ENCODE measurements around the gene KCNH6. TPM values are rescaled to one million over a fixed set of nuclear protein-coding genes. Genes with fewer than 3 reads are reported as not detected.

KCNH6 gene
- polyA plus RNA-seq, 1 of the 3 experiments (the other 2 are of a cell fraction) = 0.15 TPM

DNA sequence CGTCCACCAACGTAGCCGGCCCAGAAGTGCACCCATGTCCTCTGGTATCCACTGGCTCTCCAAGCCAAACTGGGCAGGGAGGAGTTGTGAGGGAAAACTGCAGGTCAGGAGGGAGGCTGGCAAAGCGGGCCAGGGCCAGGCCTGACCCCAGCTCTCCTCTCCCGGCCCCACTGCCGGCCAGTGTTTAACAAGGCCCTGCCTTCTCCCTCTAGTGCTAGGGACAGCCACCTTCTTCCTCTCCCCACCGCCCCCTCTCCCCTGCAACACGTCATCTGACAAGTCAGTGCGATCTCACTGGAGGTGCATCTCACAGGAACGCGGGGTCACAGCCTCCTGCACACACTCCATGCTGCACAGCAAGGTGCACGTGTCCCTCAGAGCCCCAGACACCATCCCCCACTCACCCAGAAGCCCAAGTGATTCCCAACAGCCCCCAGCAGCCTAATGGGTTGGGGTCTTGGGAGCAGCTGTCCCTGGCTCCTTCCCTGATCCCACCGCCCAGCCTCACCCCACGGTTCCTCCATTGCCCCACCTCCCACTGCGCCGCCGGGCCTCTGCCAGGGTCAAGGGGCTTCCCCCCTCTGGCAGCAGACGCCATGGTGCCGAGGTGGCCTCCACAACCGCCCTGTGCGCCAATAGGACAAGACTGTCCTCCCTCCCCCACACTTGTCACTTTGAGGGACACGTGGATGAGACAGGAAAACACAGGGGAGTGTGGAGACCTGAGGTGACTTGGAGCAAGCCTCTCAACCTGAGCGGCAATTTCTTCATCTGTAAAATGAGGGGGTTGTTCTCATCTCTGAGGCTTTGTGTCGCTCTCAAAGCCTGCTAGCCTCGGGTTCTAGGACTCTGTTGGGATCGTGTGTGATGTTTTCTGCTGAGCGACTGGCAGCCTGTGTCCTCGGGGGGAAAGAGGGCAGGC, 47.4 kb upstream of the KCNH6 start:
- no peaks in the 10 kb centered on the region for H3K36me3 ChIP-seq (replicated peaks in 1 of 2; ENCODE audit: control insufficient read depth in 1 of 2, insufficient read depth in 2 of 2, low read length in 1 of 2)
- no peak for TF ChIP-seq YY1 (IDR thresholded peaks at IDR 0.05; ENCODE audit: low read depth)
- TF ChIP-seq ELF1 (IDR thresholded peaks at IDR 0.05) = no peak
- no peak for TF ChIP-seq EZH2phosphoT487 (IDR thresholded peaks at IDR 0.05; ENCODE audit: borderline replicate concordance, low read depth)
- TF ChIP-seq CHD2 (IDR thresholded peaks at IDR 0.05; ENCODE audit: low read length, partially characterized antibody) = peak; percentile 8
- no peak for TF ChIP-seq GATA2 (CRISPR knock-in tag; IDR thresholded peaks at IDR 0.05)
- peak; percentile 65 for DNase-seq
- no peak overlapping the region for H2AFZ ChIP-seq (ENCODE audit: low read depth)
- H3K9me2 ChIP-seq = no peaks in the 10 kb centered on the region
- peak overlapping the region in 1 of 2 experiments; percentile 86; a peak in 2 of 4 replicates for H3K27ac ChIP-seq (ENCODE audit: low read depth in 2 of 2, low read length in 1 of 2)
- H3K4me2 ChIP-seq = no peak overlapping the region; the same call in 1 of the 2 replicates
- POLR2A ChIA-PET = interaction anchor here (0.9 to 9.6 kb wide), 11 partner anchors 8 to 298 kb away, joined by 3 to 212 read pairs (median 7); partner anchors contain the start of genes CCDC47, CYB561, DCAF7 and DDX42
- H4K20me1 ChIP-seq (ENCODE audit: insufficient read depth) = no peaks in the 10 kb centered on the region
- WGBS (ENCODE audit: low lambda C conversion rate) = 85% methylated on average over 25 of the region's 28 CpGs
- no peaks in the 10 kb centered on the region for H3K79me2 ChIP-seq (ENCODE audit: insufficient read depth)
- H3K9me3 ChIP-seq = no peaks in the 10 kb centered on the region
- CTCF ChIA-PET = interaction anchor here (0.8 to 13.7 kb wide), 7 partner anchors 10 to 136 kb away, joined by 3 to 708 read pairs (median 4); partner anchors contain the start of genes CYB561 and TACO1
- H3K27me3 ChIP-seq (ENCODE audit: insufficient read depth) = no peaks in the 10 kb centered on the region
- H3K4me3 ChIP-seq (ENCODE audit: low read depth in 2 of 2, low read length in 1 of 2) = peak overlapping the region in 1 of 2 experiments; percentile 59; a peak in 1 of 4 replicates
- no peak overlapping the region for H3K9ac ChIP-seq
- H3K4me1 ChIP-seq (ENCODE audit: control insufficient read depth in 1 of 2, insufficient read depth in 2 of 2, low read depth in 1 of 2, low read length in 1 of 2) = peaks cover 9 to 58% of the 10 kb centered on the region in 2 experiments
- peaks cover 10% of the 10 kb centered on the region for H3F3A ChIP-seq (replicated peaks; ENCODE audit: insufficient read depth)

DNA sequence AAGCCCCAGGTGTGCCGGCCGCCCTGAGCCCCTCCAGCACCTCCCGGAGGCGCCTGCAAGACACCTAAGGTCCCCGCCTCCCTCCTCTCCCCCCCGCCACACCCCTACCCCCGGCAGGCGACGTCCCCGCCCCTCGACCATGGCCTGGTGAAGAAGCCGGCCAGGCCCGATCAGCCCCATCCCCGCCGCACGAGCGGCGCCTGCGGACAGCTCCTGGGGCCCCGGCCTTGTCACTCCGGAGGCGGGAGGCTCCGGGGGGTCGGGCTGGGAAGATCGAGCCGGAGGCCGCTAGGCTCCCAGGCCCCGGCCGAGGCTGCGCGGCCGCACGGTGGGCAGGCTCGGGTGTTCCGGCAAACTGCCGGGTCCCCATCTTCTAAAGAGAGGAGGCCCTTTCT, 46.7 kb upstream of the KCNH6 start:
- TF ChIP-seq, protein P1, sequence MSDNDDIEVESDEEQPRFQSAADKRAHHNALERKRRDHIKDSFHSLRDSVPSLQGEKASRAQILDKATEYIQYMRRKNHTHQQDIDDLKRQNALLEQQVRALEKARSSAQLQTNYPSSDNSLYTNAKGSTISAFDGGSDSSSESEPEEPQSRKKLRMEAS (IDR thresholded peaks at IDR 0.05; ENCODE audit: low read depth) = peak; percentile 18; the same call in 1 of the 2 replicates
- TF ChIP-seq RAD21 (IDR thresholded peaks at IDR 0.05; ENCODE audit: low read length) (no peak; the same call in 1 of the 2 replicates), YY1 (IDR thresholded peaks at IDR 0.05; ENCODE audit: low read depth) (no peak), NFIC (IDR thresholded peaks at IDR 0.05; ENCODE audit: borderline replicate concordance) (no peak), EP300 (IDR thresholded peaks at IDR 0.05; ENCODE audit: borderline replicate concordance in 1 of 2, low read depth in 1 of 2, low read length in 1 of 2) (no peak)
- TF ChIP-seq, protein P2, sequence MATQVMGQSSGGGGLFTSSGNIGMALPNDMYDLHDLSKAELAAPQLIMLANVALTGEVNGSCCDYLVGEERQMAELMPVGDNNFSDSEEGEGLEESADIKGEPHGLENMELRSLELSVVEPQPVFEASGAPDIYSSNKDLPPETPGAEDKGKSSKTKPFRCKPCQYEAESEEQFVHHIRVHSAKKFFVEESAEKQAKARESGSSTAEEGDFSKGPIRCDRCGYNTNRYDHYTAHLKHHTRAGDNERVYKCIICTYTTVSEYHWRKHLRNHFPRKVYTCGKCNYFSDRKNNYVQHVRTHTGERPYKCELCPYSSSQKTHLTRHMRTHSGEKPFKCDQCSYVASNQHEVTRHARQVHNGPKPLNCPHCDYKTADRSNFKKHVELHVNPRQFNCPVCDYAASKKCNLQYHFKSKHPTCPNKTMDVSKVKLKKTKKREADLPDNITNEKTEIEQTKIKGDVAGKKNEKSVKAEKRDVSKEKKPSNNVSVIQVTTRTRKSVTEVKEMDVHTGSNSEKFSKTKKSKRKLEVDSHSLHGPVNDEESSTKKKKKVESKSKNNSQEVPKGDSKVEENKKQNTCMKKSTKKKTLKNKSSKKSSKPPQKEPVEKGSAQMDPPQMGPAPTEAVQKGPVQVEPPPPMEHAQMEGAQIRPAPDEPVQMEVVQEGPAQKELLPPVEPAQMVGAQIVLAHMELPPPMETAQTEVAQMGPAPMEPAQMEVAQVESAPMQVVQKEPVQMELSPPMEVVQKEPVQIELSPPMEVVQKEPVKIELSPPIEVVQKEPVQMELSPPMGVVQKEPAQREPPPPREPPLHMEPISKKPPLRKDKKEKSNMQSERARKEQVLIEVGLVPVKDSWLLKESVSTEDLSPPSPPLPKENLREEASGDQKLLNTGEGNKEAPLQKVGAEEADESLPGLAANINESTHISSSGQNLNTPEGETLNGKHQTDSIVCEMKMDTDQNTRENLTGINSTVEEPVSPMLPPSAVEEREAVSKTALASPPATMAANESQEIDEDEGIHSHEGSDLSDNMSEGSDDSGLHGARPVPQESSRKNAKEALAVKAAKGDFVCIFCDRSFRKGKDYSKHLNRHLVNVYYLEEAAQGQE (IDR thresholded peaks at IDR 0.05; ENCODE audit: low read depth, low read length) = peak; percentile 55; the same call in 1 of the 2 replicates
- TF ChIP-seq, protein P3, sequence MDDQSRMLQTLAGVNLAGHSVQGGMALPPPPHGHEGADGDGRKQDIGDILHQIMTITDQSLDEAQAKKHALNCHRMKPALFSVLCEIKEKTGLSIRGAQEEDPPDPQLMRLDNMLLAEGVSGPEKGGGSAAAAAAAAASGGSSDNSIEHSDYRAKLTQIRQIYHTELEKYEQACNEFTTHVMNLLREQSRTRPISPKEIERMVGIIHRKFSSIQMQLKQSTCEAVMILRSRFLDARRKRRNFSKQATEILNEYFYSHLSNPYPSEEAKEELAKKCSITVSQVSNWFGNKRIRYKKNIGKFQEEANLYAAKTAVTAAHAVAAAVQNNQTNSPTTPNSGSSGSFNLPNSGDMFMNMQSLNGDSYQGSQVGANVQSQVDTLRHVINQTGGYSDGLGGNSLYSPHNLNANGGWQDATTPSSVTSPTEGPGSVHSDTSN (IDR thresholded peaks at IDR 0.05) = no peak
- CTCF ChIA-PET = interaction anchor here (1.0 to 13.7 kb wide), 6 partner anchors 10 to 124 kb away, joined by 3 to 708 read pairs (median 34); partner anchors contain the start of genes CYB561 and TACO1
- no peaks in the 10 kb centered on the region for H3K79me2 ChIP-seq (ENCODE audit: insufficient read depth)

More for the DNA sequence above, 46.7 kb upstream of the KCNH6 start:
- H3K9ac ChIP-seq = peak overlapping the region; percentile 38; the same call in 1 of the 2 replicates
- H3F3A ChIP-seq (replicated peaks; ENCODE audit: insufficient read depth) = peaks cover 10% of the 10 kb centered on the region
- no peaks in the 10 kb centered on the region for H3K9me3 ChIP-seq
- H3K4me2 ChIP-seq = peak overlapping the region; percentile 88
- peak overlapping the region in 1 of 2 experiments; percentile 86; a peak in 2 of 4 replicates for H3K27ac ChIP-seq (ENCODE audit: low read depth in 2 of 2, low read length in 1 of 2)
- peak overlapping the region; percentile 59 to 67 for H3K4me3 ChIP-seq (ENCODE audit: low read depth in 2 of 2, low read length in 1 of 2)
- 44% methylated on average over 10 of the region's 36 CpGs for WGBS (ENCODE audit: low lambda C conversion rate)
- H3K27me3 ChIP-seq (ENCODE audit: insufficient read depth) = no peaks in the 10 kb centered on the region
- POLR2A ChIA-PET = interaction anchor here (0.9 to 9.6 kb wide), 12 partner anchors 9 to 297 kb away, joined by 3 to 212 read pairs (median 6); partner anchors contain the start of genes CCDC47, CYB561, DCAF7 and DDX42
- peaks cover 9 to 65% of the 10 kb centered on the region in 2 experiments for H3K4me1 ChIP-seq (ENCODE audit: control insufficient read depth in 1 of 2, insufficient read depth in 2 of 2, low read depth in 1 of 2, low read length in 1 of 2)
- H4K20me1 ChIP-seq (ENCODE audit: insufficient read depth) = no peaks in the 10 kb centered on the region
- no peaks in the 10 kb centered on the region for H3K9me2 ChIP-seq
- peaks cover 0 to 1% of the 10 kb centered on the region in 2 experiments for H3K36me3 ChIP-seq (replicated peaks in 1 of 2; ENCODE audit: control insufficient read depth in 1 of 2, insufficient read depth in 2 of 2, low read length in 1 of 2)
- H2AFZ ChIP-seq (ENCODE audit: low read depth) = peak overlapping the region; percentile 63; the same call in 1 of the 2 replicates
- peak; percentile 92 for DNase-seq

Measured in SK-N-SH (cell line).